Mucosa of descending colon (tissue), 3 donors: ENCODE results near the gene UBP1. TPM values are rescaled to one million over a fixed set of nuclear protein-coding genes. Genes with fewer than 3 reads are reported as not detected.

ENCODE experiments used
- ATAC-seq: fragments of 200-7000 bp; cut with Tn5 transposase; one replicate; pipeline ENCODE4 v1.9.1; 2020; ENCODE audit warnings: mild to moderate bottlenecking, moderate library complexity
- DNase-seq, 3 donors: peaks; one replicate each; pipeline ENCODE4 v3.0.0-alpha.2; 2020
- H3K36me3 ChIP-seq: fragments of 200-600 bp; one replicate; pipeline ENCODE4 v1.8.0; 2021; ENCODE audit warnings: low read depth, mild to moderate bottlenecking
- H3K4me1 ChIP-seq: fragments of 200-600 bp; one replicate; pipeline ENCODE4 v1.8.0; 2021; ENCODE audit warnings: low read depth, mild to moderate bottlenecking
- H3K4me3 ChIP-seq: fragments of 200-600 bp; one replicate; pipeline ENCODE4 v1.8.0; 2021; ENCODE audit warnings: mild to moderate bottlenecking
- H3K9me3 ChIP-seq: fragments of 200-600 bp; one replicate; pipeline ENCODE4 v1.8.0; 2021; ENCODE audit warnings: mild to moderate bottlenecking
- intact Hi-C, 2 donors: fragments of 100-400 bp; cut with DNase I in 1 of 2; cut with micrococcal nuclease in 1 of 2; formaldehyde crosslinking; loops; one replicate each; pipeline versions ENCODE4 v1.11.0 to v1.11.1; 2022; cut with DNase I, micrococcal nuclease
- total RNA-seq, 3 donors: library from RNA; stranded (reverse); fragmentation: NEBNext Ultra II Directional in 2 of 3; extraction: Animal tissue kit (Norgen Biotek cat#: 25700) in 2 of 3; gene quantifications; one replicate each; pipeline versions ENCODE4 v1.2.1 to v1.2.4, GENCODE V29; 2021 to 2023
- TF ChIP-seq, protein P1 (sequence below): fragments of 200-600 bp; IDR thresholded peaks from one replicate; pipeline ENCODE4 v1.8.0; 2022; ENCODE audit warnings: antibody characterized with exemption, mild to moderate bottlenecking
- donor health status: DM: no; HTN: no; CAD: no; lungs with moderate emphysema.
- donor health status: DM: no; HTN: no; CAD: no.
- donor health status: DM: no; HTN: yes; CAD: no.

The UBP1 gene
- total RNA-seq, 3 donors from 2014 or later = 62.1 to 90.9 (median 64.3) TPM

DNA sequence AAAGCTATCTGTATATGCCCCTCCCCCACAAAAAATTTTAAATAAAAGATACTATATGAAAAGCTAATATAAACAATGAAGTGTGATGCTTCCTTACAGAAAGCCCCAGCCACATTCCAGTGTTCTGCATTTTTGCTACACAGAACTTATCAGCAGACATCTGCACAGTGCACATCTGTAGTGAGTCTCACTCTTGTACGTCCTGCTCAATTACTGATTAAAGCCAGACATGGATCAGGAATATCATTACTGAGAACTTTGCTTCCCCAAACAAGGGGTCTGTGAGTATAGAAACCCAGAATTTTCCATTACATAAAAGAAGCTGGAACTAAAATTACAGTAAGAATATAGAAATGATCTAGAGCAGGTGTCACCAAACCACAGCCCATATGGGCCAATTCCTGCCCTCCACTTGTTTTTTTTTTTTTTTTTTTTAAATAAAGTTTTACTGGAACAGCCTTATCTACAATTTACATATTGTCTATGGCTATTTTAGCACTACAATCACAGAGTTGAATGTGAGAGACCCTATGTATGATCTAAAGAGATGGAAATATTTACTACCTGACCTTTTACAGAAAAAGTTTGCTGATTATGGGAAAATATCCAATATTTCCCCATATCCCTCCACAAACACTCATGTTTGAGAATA is 45.7 kb downstream of the UBP1 start:
- ATAC-seq (no peak), DNase-seq (no peak)
- Histone ChIP-seq H3K4me1 (no peaks in the 10 kb centered on the region), H3K9me3 (no peaks in the 10 kb centered on the region), H3K4me3 (no peak overlapping the region), H3K36me3 (peaks cover 3% of the 10 kb centered on the region)
- intact Hi-C loops = no loop called here
- TF ChIP-seq, protein P1, sequence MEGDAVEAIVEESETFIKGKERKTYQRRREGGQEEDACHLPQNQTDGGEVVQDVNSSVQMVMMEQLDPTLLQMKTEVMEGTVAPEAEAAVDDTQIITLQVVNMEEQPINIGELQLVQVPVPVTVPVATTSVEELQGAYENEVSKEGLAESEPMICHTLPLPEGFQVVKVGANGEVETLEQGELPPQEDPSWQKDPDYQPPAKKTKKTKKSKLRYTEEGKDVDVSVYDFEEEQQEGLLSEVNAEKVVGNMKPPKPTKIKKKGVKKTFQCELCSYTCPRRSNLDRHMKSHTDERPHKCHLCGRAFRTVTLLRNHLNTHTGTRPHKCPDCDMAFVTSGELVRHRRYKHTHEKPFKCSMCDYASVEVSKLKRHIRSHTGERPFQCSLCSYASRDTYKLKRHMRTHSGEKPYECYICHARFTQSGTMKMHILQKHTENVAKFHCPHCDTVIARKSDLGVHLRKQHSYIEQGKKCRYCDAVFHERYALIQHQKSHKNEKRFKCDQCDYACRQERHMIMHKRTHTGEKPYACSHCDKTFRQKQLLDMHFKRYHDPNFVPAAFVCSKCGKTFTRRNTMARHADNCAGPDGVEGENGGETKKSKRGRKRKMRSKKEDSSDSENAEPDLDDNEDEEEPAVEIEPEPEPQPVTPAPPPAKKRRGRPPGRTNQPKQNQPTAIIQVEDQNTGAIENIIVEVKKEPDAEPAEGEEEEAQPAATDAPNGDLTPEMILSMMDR = no peak

DNA sequence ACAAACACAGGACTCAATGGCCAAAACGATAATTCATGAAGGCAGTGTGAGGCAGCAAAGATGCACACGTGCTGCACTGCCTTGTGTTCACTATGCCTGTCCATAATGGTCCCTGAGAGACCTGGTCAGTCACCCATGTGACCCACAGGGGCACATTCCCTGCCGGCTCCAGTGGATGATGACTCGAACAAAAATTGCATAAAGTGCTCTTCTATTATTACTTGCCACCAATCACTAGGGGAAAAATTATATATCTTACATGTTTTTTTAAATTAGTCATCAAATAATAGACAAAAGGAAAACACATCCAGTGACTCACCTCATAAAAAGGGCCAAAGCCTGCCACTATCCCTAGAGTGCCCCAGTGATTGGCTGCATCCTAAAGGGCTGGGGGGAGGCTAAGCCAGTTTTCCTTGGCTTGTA is 47.5 kb downstream of the UBP1 start:
- intact Hi-C loops = no loop called here
- TF ChIP-seq, protein P1 = no peak
- H3K9me3 ChIP-seq = no peaks in the 10 kb centered on the region
- ATAC-seq (no peak), DNase-seq (no peak)
- no peak overlapping the region for H3K4me3 ChIP-seq
- peaks cover 3% of the 10 kb centered on the region for H3K36me3 ChIP-seq
- H3K4me1 ChIP-seq = no peaks in the 10 kb centered on the region

DNA sequence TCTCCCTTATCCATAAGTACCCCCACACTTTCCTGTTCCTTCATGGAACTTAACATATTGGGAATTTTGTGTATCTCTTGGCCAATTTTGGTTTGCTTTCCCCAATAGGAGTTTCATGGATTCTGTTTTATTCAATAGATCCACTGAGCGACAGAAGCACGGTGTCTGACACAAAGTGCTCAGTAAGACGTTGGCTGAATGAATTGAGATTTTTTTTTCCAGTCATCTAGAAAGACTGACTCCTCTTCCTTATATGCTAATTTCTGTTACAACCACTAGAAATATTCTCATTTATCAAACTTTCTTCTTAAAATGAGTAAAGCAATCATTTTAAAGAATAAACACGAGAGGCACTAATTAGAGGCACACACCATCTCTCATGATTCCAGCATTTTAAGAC is 48.1 kb downstream of the UBP1 start:
- H3K4me3 ChIP-seq = no peak overlapping the region
- DNase-seq = no peak
- intact Hi-C loops = no loop called here
- TF ChIP-seq, protein P1 = no peak
- no peaks in the 10 kb centered on the region for H3K4me1 ChIP-seq
- H3K36me3 ChIP-seq = peaks cover 3% of the 10 kb centered on the region
- no peaks in the 10 kb centered on the region for H3K9me3 ChIP-seq
- ATAC-seq = no peak

DNA sequence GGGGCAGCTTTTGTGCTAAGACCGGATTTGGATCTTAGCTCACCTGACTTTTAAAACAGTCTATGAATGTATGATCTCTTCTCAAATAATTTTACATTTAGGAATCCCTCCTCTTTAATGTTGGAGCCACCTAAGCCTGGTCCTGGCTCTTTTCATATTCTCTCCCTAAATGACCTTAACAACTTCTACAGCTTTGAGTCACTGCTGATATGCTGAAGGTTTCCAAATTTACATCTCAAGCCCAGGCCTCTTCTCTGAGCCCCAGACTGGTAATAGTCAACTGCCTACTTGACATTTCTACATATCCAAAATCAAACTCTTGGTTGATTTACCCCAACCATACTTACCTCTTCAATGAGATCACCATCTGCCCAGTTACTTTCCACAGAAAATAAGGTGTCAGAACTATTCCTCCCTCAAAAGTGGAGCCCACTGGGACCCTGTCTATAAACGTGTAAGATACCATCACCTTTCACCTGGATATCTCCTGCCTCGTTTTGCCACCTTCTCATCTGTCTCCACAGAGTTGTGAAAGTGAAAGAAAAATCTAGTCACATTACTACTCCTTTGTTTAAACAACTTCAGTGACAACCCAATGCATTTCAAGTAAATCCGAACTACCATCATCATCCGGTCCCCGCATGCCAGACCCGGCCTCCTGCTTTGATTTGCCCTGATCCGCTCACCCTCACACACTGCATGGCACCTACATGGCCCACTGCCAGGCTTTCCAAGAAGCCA is 48.8 kb downstream of the UBP1 start:
- intact Hi-C loops = no loop called here
- TF ChIP-seq, protein P1 = no peak
- no peak overlapping the region for H3K4me3 ChIP-seq
- DNase-seq (no peak), ATAC-seq (no peak)
- H3K9me3 ChIP-seq = no peaks in the 10 kb centered on the region
- H3K36me3 ChIP-seq = peaks cover 3% of the 10 kb centered on the region
- no peaks in the 10 kb centered on the region for H3K4me1 ChIP-seq

DNA sequence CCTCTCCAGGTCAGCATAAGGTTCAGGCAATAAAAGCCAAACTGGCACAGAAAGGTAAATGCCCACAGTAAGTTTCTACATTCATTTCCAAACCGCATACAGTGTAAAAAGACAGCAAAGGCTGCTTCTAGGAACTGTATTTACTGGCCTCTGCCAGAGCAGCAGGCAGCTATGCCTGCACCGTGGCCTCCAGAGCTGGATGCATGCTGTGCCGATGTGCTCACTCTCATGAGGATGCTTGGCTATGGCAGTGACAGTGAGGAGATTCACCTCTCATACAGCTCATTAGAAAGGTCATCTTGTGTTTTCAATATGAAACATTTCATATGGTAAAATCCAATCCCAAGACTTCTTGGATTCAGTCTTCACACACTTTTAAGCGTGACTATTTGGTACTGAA is 50.3 kb downstream of the UBP1 start:
- no peaks in the 10 kb centered on the region for H3K4me1 ChIP-seq
- TF ChIP-seq, protein P1 = no peak
- ATAC-seq (no peak), DNase-seq (no peak)
- H3K9me3 ChIP-seq = no peaks in the 10 kb centered on the region
- H3K4me3 ChIP-seq = no peak overlapping the region
- intact Hi-C loops = no loop called here
- no peaks in the 10 kb centered on the region for H3K36me3 ChIP-seq
